Memory B cell (primary cell): ENCODE data around the gene ACVRL1.

Source experiments
- ATAC-seq: fragments of 150-1000 bp; cut with Tn5 transposase; 2 replicates; pipeline ENCODE4 v1.10.0; 2021; ENCODE audit warnings: low read depth, mild to moderate bottlenecking, moderate library complexity
- DNase-seq, 2 donors: peaks; one replicate each; pipeline ENCODE4 v3.0.0; 2022; ENCODE audit warnings: low spot score in 2 of 2
- H3K27ac Mint-ChIP-seq: one replicate; pipeline ENCODE4 v1.8.0; 2022; ENCODE audit warnings: mild to moderate bottlenecking, moderate library complexity, mixed read lengths
- H3K27me3 Mint-ChIP-seq: one replicate; pipeline ENCODE4 v1.8.0; 2022; ENCODE audit warnings: mixed read lengths
- H3K36me3 Mint-ChIP-seq: one replicate; pipeline ENCODE4 v1.8.0; 2022; ENCODE audit warnings: mild to moderate bottlenecking, mixed read lengths
- H3K4me1 Mint-ChIP-seq: one replicate; pipeline ENCODE4 v1.8.0; 2022; ENCODE audit warnings: mixed read lengths
- H3K4me3 Mint-ChIP-seq: one replicate; pipeline ENCODE4 v1.8.0; 2022; ENCODE audit warnings: mild to moderate bottlenecking, moderate library complexity, mixed read lengths
- H3K9me3 Mint-ChIP-seq: one replicate; pipeline ENCODE4 v1.8.0; 2022; ENCODE audit warnings: mixed read lengths

ACVRL1 gene

DNA sequence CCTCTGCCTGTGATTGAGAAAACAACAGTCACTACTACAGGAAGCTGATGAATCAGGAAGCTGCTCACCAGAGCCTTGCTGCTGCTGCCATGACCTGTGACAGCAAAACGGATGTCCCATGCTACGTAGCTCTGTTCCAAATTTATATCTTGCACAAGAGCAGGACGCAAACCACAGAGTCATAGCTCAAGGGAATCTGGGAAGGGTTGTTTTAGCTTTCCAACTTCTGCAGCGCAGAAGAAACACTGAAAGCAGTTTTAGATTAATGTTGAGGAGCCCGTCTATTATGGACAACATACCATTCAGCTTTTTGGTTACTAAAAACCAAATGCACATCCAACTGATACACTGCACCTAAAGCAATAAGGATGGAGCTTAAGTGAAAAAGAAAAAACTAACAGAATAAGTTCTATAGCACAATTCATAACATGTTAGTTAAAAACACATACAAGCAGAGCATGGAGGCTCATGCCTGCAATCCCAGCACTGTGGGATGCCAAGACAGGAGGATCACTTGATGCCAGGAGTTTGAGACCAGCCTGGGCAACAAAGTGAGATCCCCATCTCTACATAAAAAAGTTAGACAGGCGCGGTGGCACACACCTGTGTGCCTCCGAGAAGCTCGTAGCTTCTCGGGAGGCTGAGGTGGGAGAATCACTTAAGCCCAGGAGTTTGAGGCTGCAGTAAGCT is 21.1 kb upstream of the ACVRL1 start:
- Mint-ChIP-seq H3K36me3 (peaks cover 2% of the 10 kb centered on the region), H3K27me3 (peaks cover 4% of the 10 kb centered on the region), H3K4me3 (peak overlapping the region; percentile 65), H3K9me3 (no peaks in the 10 kb centered on the region), H3K27ac (peak overlapping the region; percentile 49), H3K4me1 (peaks cover 9% of the 10 kb centered on the region)
- peak; percentile 97 for ATAC-seq
- no peak for DNase-seq

- Mint-ChIP-seq H3K36me3 (peaks cover 2% of the 10 kb centered on the region), H3K4me3 (no peak within 1 kb of the TSS), H3K4me1 (peaks cover 9% of the 10 kb centered on the region), H3K9me3 (no peaks in the 10 kb centered on the region), H3K27me3 (peaks cover 4% of the 10 kb centered on the region), H3K27ac (no peak within 1 kb of the TSS)
- DNase-seq: no peak
- no peak for ATAC-seq
Measured at GRCh38 chr12:51887476-51888315, 19.6 kb upstream of the ACVRL1 start, which contains the start of gene ANKRD33. TSS of gene ANKRD33 (plus strand) at chr12:51888103. CDS start at chr12:51888187, 84 bp downstream.

DNA sequence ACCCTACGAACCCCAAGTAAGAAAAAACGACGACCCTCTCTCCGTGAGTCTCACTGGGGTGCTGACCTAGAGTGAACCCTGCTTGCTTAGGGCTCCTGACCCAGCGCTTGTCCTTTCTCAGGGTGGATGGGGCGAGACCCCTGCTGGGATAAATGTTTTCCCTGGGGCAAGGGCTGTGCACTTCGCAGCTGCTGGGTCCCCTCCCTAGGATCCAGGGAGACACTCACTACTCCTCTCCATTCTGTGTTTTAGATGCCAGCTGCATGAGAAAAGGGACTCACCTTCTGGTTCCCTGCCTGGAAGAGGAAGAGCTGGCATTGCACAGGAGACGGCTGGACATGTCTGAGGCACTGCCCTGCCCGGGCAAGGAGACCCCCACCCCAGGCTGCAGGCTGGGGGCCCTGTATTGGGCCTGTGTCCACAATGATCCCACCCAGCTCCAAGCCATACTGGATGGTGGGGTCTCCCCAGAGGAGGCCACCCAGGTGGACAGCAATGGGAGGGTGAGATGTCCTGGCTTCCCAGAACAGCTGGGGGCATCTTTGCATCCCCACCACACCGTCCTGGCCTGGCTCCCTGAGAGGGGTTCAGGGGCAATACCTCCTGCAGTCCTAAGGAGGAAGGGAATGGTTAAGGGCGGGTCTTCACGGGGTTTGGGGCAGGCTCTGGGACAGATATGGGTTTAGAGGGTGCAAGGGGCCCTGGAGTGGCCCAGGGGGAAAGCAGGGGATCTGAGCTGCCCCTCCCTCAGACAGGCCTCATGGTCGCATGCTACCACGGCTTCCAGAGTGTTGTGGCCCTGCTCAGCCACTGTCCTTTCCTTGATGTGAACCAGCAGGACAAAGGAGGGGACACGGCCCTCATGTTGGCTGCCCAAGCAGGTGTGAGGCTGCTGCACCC is 18.7 kb upstream of the ACVRL1 start:
- H3K27me3 Mint-ChIP-seq: peaks cover 4% of the 10 kb centered on the region
- no peak for ATAC-seq
- H3K9me3 Mint-ChIP-seq: no peaks in the 10 kb centered on the region

DNA sequence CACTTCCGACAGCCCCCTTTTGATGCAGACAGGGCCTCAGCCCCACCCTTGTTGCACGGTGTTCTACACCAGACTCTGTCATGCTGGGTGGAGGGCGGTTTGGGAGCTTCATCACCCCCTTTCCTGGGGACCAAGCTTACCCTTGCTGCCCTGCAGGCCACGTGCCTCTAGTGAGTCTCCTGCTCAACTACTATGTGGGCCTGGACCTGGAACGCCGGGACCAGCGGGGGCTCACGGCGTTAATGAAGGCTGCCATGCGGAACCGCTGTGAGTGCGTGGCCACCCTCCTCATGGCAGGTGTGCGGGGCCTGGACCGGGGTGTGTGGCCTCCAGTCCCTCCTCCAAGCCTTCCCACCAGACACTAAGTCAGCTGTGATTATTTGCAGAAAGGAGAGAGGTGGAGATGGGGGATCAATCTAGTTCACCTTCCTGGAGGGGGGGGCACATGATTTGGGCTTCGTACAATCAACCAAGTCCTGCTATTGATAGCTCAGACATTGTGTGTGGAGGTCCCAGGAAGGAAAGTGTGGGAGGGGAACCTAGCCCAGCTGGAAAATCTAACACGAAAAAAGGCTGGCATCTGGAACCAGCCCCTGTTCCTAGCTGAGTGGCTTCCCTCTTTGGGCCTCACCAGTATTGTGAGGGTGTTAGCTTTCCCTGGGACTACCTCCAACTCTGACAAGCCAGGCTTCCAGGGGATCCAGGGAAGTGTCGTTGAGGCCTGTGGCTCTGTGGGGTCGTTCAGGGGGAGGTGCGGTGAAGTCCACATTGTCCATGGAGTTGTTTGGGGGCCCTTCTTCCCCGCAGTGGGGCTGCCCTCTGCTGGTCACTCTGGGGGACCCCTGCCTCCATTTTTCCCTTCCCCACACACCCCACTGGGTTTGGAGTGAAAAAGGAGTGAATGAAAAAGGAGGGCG is 17.8 kb upstream of the ACVRL1 start:
- Mint-ChIP-seq H3K27ac (no peak overlapping the region), H3K4me1 (peaks cover 9% of the 10 kb centered on the region), H3K36me3 (peaks cover 2% of the 10 kb centered on the region), H3K4me3 (no peak overlapping the region), H3K27me3 (peaks cover 4% of the 10 kb centered on the region), H3K9me3 (no peaks in the 10 kb centered on the region)
- ATAC-seq (no peak), DNase-seq (no peak)

More for the DNA sequence above, 18.7 kb upstream of the ACVRL1 start:
- no peak overlapping the region for H3K27ac Mint-ChIP-seq
- no peak overlapping the region for H3K4me3 Mint-ChIP-seq
- no peak for DNase-seq
- peaks cover 9% of the 10 kb centered on the region for H3K4me1 Mint-ChIP-seq
- H3K36me3 Mint-ChIP-seq: peaks cover 2% of the 10 kb centered on the region

GRCh38 chr12:51890133-51890464 is 17.2 kb upstream of the ACVRL1 start:
- ATAC-seq: no peak
- DNase-seq: no peak
- Mint-ChIP-seq H3K36me3 (peaks cover 2% of the 10 kb centered on the region), H3K27ac (no peak overlapping the region), H3K4me3 (no peak overlapping the region), H3K9me3 (no peaks in the 10 kb centered on the region), H3K4me1 (peaks cover 9% of the 10 kb centered on the region), H3K27me3 (peaks cover 3% of the 10 kb centered on the region)

GRCh38 chr12:51890511-51891171 is 16.7 kb upstream of the ACVRL1 start:
- Mint-ChIP-seq H3K27ac (no peak overlapping the region), H3K27me3 (peaks cover 3% of the 10 kb centered on the region), H3K4me1 (peaks cover 9% of the 10 kb centered on the region), H3K4me3 (no peak overlapping the region), H3K36me3 (peaks cover 2% of the 10 kb centered on the region), H3K9me3 (no peaks in the 10 kb centered on the region)
- ATAC-seq (no peak), DNase-seq (no peak)

GRCh38 chr12:51891843-51892242 is 15.5 kb upstream of the ACVRL1 start:
- H3K27ac Mint-ChIP-seq: no peak overlapping the region
- H3K4me3 Mint-ChIP-seq: no peak overlapping the region
- H3K4me1 Mint-ChIP-seq: peaks cover 2% of the 10 kb centered on the region
- H3K27me3 Mint-ChIP-seq: peaks cover 9% of the 10 kb centered on the region
- peaks cover 2% of the 10 kb centered on the region for H3K36me3 Mint-ChIP-seq
- DNase-seq (no peak), ATAC-seq (no peak)
- no peaks in the 10 kb centered on the region for H3K9me3 Mint-ChIP-seq

- DNase-seq (no peak), ATAC-seq (no peak)
- Mint-ChIP-seq H3K4me1 (no peaks in the 10 kb centered on the region), H3K27ac (no peak overlapping the region), H3K36me3 (no peaks in the 10 kb centered on the region), H3K4me3 (no peak overlapping the region), H3K27me3 (peaks cover 14% of the 10 kb centered on the region), H3K9me3 (no peaks in the 10 kb centered on the region)
Measured at GRCh38 chr12:51893786-51894185, 13.5 kb upstream of the ACVRL1 start.

DNA sequence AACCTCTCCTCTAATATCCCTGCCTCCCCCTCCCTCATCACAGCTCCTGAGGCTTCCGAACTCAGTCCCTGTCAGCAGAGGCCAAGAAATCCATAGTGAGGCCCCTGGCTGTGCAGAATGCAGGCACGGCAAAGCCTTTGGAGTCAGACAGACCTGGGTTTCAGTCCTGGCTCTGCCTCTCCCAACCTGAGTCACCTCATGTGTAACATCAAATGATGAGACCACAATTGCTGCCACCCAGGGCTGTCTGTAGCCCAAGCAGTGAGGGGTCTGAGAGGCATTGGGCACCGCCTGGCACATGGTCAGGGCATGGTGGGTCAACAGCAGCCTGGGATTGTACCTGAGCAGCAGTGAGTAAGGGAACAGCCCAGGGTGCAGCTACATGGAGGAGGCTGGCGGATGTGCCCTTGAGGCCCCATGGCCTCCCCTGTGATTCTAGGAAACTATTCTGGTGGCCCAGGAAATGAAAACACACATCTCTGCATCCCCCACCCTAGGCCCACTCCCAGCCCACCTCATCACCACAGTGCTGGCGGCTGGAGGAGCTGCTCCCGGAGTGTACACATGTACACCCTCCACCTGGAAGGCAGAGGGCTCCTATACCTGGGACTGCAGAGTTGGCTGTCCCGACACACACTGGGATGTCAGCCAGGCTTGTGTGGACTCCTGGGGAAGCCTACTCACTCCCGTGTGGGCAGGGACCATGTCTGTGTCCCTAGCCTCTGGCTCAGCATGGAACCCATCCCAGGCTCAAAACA is 11.7 kb upstream of the ACVRL1 start:
- DNase-seq (no peak), ATAC-seq (no peak)
- Mint-ChIP-seq H3K27me3 (peaks cover 16% of the 10 kb centered on the region), H3K9me3 (no peaks in the 10 kb centered on the region), H3K4me1 (no peaks in the 10 kb centered on the region), H3K36me3 (no peaks in the 10 kb centered on the region), H3K27ac (no peak overlapping the region), H3K4me3 (no peak overlapping the region)

DNA sequence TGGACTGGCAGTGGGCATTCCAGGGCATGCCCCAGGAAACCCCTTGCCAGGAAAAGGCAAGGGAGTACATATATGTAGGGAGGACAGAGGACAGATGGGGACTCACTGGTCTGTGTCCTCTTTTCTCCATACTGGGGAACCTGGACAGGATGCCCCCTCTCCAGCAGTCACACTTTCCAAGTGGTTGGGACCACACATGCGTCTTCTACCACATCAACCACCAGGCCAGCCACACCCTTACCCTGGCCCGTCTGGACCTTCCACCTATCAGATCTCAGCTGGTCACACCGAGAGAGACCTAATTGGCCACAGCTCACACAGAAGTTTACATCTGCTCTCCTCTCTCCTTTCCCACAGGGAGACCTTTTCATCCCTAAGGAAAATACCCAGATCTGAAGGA is 11.1 kb upstream of the ACVRL1 start:
- ATAC-seq: no peak
- Mint-ChIP-seq H3K27ac (no peak overlapping the region), H3K9me3 (no peaks in the 10 kb centered on the region)

DNA sequence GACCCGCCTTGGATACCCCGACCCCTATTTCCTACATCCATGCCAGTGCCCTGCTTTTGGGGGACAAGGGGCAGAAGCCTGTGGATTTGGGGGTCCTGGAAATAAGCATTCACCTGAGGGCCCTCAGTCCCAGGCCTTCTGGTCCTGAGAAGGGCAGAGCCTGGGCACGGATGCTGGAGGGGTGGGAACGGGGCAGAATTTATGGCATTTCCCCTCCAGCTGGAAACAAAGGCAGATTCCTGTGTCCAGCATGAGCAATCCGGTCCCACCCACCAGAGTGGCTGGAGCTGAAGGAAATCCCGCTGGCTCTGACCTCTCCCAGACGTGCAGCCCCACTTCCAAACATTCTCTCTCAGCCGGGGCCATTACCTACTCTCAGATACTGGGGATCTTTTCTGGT is 10.1 kb upstream of the ACVRL1 start:
- no peaks in the 10 kb centered on the region for H3K36me3 Mint-ChIP-seq
- no peaks in the 10 kb centered on the region for H3K9me3 Mint-ChIP-seq
- ATAC-seq: no peak
- no peaks in the 10 kb centered on the region for H3K4me1 Mint-ChIP-seq
- DNase-seq: no peak
- no peak overlapping the region for H3K27ac Mint-ChIP-seq
- peaks cover 20% of the 10 kb centered on the region for H3K27me3 Mint-ChIP-seq
- no peak overlapping the region for H3K4me3 Mint-ChIP-seq

More for the DNA sequence above, 11.1 kb upstream of the ACVRL1 start:
- Mint-ChIP-seq H3K4me3 (no peak overlapping the region), H3K36me3 (no peaks in the 10 kb centered on the region), H3K4me1 (no peaks in the 10 kb centered on the region), H3K27me3 (peaks cover 16% of the 10 kb centered on the region)
- DNase-seq: no peak

DNA sequence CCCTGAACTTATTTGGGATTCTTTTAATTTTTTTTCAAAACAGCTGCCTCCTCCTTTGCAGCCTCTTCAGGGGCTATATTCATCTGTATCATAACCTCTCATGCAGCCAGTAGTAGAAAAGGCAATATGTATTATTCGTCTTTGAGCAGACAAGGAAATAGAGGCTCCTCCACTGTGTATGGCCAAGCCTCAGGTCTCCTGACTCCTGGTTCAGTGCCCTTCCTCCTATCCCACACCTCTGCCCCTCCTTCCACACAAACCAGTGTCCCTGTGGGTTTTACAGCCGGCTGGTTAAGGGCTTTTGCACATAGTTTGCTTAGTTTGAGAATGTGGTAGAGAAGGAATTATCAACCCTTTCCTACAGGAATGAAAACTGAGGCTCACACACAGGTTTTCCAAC is 8.8 kb upstream of the ACVRL1 start:
- Mint-ChIP-seq H3K27ac (no peak overlapping the region), H3K4me1 (no peaks in the 10 kb centered on the region), H3K36me3 (no peaks in the 10 kb centered on the region), H3K4me3 (no peak overlapping the region), H3K27me3 (peaks cover 20% of the 10 kb centered on the region), H3K9me3 (no peaks in the 10 kb centered on the region)
- ATAC-seq (no peak), DNase-seq (no peak)
